Neural cell (in vitro differentiated cells): Measurements from ENCODE around the gene MLPH. TPM values are rescaled to one million over a fixed set of nuclear protein-coding genes. Genes with fewer than 3 reads are reported as not detected.

Experiments used
- H2AFZ ChIP-seq: fragments of 200-600, 300-800 bp; sonication (generic), shearing (Covaris generic); 2 replicates; pipeline ENCODE4 v1.6.0; 2014; ENCODE audit warnings: low read depth, mild to moderate bottlenecking, antibody characterized with exemption, low read length, moderate library complexity
- H3F3A ChIP-seq: fragments of 200-600 bp; shearing (Covaris generic); 2 replicates; pipeline ENCODE4 v1.6.1; 2016; ENCODE audit warnings: mild to moderate bottlenecking, moderate library complexity, mixed read lengths, antibody characterized with exemption, low read length; ENCODE audit not compliant: insufficient read depth, poor library complexity, severe bottlenecking
- H3K27ac ChIP-seq: fragments of 200-600, 300-800 bp; sonication (generic), shearing (Covaris generic); 2 replicates; pipeline ENCODE4 v1.5.1; 2014; ENCODE audit warnings: mild to moderate bottlenecking, low read length, moderate library complexity
- H3K27me3 ChIP-seq: fragments of 300-800, 200-600 bp; sonication (generic), shearing (Covaris generic); 2 replicates; pipeline ENCODE4 v1.6.0; 2014; ENCODE audit warnings: mild to moderate bottlenecking, low read depth, low read length, moderate library complexity; ENCODE audit not compliant: insufficient read depth
- H3K36me3 ChIP-seq: fragments of 300-800, 200-600 bp; sonication (generic), shearing (Covaris generic); 2 replicates; pipeline ENCODE4 v1.5.1; 2014; ENCODE audit warnings: mild to moderate bottlenecking, antibody characterized with exemption, low read length, moderate library complexity; ENCODE audit not compliant: insufficient read depth
- H3K4me2 ChIP-seq: fragments of 300-800, 200-600 bp; sonication (generic), shearing (Covaris generic); 2 replicates; pipeline ENCODE4 v1.6.0; 2014; ENCODE audit warnings: mild to moderate bottlenecking, low read length
- H3K4me3 ChIP-seq: fragments of 300-800, 200-600 bp; sonication (generic), shearing (Covaris generic); 2 replicates; pipeline ENCODE4 v1.5.1; 2014; ENCODE audit warnings: mild to moderate bottlenecking, low read length, moderate library complexity
- H3K79me2 ChIP-seq: fragments of 200-600 bp; shearing (Covaris generic); replicated peaks from 2 replicates; pipeline ENCODE4 v1.6.0; 2014; ENCODE audit warnings: mild to moderate bottlenecking, low read length, moderate library complexity; ENCODE audit not compliant: insufficient read depth
- H3K9ac ChIP-seq: fragments of 300-800, 200-600 bp; sonication (generic), shearing (Covaris generic); 2 replicates; pipeline ENCODE4 v1.6.1; 2016; ENCODE audit warnings: mild to moderate bottlenecking, low read length, mixed read lengths
- H3K9me2 ChIP-seq: fragments of 200-600 bp; shearing (Covaris generic); 2 replicates; pipeline ENCODE4 v1.6.1; 2016; ENCODE audit warnings: mild to moderate bottlenecking, low read length, mixed read lengths; ENCODE audit not compliant: insufficient read depth
- H3K9me3 ChIP-seq: fragments of 200-600, 300-800 bp; sonication (generic), shearing (Covaris generic); 2 replicates; pipeline ENCODE4 v1.6.1; 2016; ENCODE audit warnings: mild to moderate bottlenecking, mixed run types, low read length, moderate library complexity, mixed read lengths
- H4K20me1 ChIP-seq: fragments of 200-600 bp; shearing (Covaris generic); 2 replicates; pipeline ENCODE4 v1.6.1; 2016; ENCODE audit warnings: mild to moderate bottlenecking, mixed run types; ENCODE audit not compliant: insufficient read depth
- CTCF ChIP-seq: fragments of 450-650 bp; IDR thresholded peaks from 2 replicates; pipeline ENCODE4 v1.5.1; 2014; ENCODE audit warnings: antibody characterized with exemption, mild to moderate bottlenecking, moderate library complexity; ENCODE audit not compliant: poor library complexity, severe bottlenecking
- EP300 ChIP-seq: fragments of 450-650 bp; conservative IDR thresholded peaks from 2 replicates; pipeline ENCODE4 v1.6.1; 2014; ENCODE audit warnings: antibody characterized with exemption, mild to moderate bottlenecking, moderate library complexity; ENCODE audit not compliant: poor library complexity, severe bottlenecking
- EZH2 ChIP-seq: fragments of 200-600, 300-800 bp; shearing (Covaris generic), sonication (generic); IDR thresholded peaks from 2 replicates; pipeline ENCODE4 v1.6.1; 2014; ENCODE audit warnings: antibody characterized with exemption, low read length, borderline replicate concordance, mild to moderate bottlenecking; ENCODE audit not compliant: insufficient read depth, poor library complexity, severe bottlenecking
- MXI1 ChIP-seq: fragments of 450-650 bp; conservative IDR thresholded peaks from 2 replicates; pipeline ENCODE4 v1.6.1; 2014; ENCODE audit warnings: antibody characterized with exemption, mild to moderate bottlenecking; ENCODE audit not compliant: poor library complexity, severe bottlenecking
- POLR2AphosphoS5 ChIP-seq: IDR thresholded peaks from 2 replicates; pipeline ENCODE4 v1.6.1; 2012
- RAD21 ChIP-seq: fragments of 450-650 bp; conservative IDR thresholded peaks from 2 replicates; pipeline ENCODE4 v1.6.1; 2014; ENCODE audit warnings: antibody characterized with exemption, mild to moderate bottlenecking, moderate library complexity
- REST ChIP-seq: IDR thresholded peaks from 2 replicates; pipeline ENCODE4 v1.6.1; 2012; ENCODE audit warnings: borderline replicate concordance
- SMC3 ChIP-seq: fragments of 450-650 bp; conservative IDR thresholded peaks from 2 replicates; pipeline ENCODE4 v1.6.1; 2014; ENCODE audit warnings: antibody characterized with exemption, mild to moderate bottlenecking, moderate library complexity; ENCODE audit not compliant: poor library complexity
- TAF1 ChIP-seq: IDR thresholded peaks from 2 replicates; pipeline ENCODE4 v1.6.1; 2012; ENCODE audit warnings: low read depth
- polyA plus RNA-seq: library from polyadenylated mRNA; depleted of rRNA; stranded (reverse); fragments of >200 nt; gene quantifications from 2 replicates; pipeline ENCODE4 v1.2.3, GENCODE V29; 2014

The MLPH gene
- polyA plus RNA-seq, 1 donor from 2014 or later, result not detected

DNA sequence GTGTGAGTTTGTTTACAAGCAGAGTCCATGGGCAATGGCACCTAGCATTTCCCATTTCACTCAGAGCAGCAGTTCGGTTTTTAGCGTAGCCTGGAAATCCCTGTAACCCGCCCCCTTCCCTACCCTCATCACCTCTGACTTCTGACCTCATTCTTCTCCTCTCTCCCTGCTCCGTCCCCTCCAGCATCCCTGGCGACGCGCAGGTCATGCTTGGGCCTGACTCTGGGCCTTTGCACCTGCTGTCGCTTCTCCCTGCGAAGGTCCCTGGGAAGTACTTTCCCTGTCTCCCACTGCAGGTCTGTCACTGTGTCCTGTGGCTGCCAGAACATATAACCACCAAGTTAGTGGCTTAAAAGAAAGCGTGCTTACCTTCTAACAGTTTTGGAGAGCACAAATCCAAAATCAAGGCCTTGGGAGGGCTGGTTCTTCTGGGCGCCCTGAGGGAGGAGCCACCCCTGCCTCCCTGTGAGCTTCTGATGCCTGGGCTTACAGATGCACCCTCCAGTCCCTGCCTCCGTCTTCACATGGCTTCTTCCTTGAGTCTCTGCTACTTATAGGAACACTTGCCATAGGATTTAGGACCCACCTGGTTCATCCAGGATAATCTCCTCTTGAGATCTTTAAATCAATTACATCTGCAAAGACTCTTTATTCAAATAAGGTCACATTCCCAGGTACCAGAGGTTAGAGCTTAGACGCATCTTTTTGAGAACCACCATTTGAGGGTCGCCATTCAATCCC, 111.6 kb downstream of the MLPH start:
- Histone ChIP-seq H3K9me3 (no peaks in the 10 kb centered on the region), H3K9me2 (no peaks in the 10 kb centered on the region), H3K27ac (no peak overlapping the region), H4K20me1 (no peaks in the 10 kb centered on the region), H3F3A (no peaks in the 10 kb centered on the region), H3K4me2 (no peak overlapping the region), H3K27me3 (no peaks in the 10 kb centered on the region), H3K9ac (no peak overlapping the region), H2AFZ (no peak overlapping the region), H3K79me2 (no peaks in the 10 kb centered on the region), H3K36me3 (no peaks in the 10 kb centered on the region), H3K4me3 (no peak overlapping the region)
- TF ChIP-seq EP300 (no peak), CTCF (no peak), SMC3 (no peak), REST (no peak), EZH2 (no peak), TAF1 (no peak), POLR2AphosphoS5 (no peak), RAD21 (no peak), MXI1 (no peak)

DNA sequence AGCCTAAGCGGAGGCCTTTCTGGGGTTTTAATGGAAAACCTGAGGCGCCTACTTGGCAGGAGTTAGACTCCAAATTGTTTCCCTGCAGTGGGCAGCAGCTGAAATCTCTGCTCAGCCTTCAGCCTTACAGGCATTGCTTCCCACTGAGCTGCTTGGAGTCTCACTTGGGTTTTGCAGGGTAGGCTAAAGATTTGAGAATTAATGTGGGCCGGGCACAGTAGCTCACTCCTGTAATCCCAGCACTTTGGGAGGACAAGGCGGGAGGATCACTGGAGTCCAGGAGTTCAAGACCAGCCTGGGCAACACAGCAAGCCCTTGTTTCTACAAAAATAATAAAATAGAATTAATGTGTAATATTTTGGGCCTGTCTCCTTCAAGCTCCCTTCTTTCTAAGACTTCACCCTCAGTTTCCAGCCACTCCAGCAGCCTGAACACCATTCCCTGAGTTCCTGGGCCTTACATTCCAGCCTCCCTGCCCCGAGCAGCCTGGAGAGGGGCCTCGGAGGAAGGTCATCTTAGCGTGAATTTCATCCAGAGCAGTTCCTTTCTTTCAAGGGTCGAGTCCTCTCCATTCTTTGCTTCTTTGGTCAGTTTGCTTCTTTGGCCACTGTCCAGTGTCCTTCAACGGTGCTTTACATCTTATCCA, 112.5 kb downstream of the MLPH start:
- no peaks in the 10 kb centered on the region for H3K9me2 ChIP-seq
- H3K9ac ChIP-seq, result no peak overlapping the region
- H3K9me3 ChIP-seq, result no peaks in the 10 kb centered on the region
- H3K4me2 ChIP-seq, result no peak overlapping the region
- no peak for TF ChIP-seq EZH2
- no peak for TF ChIP-seq POLR2AphosphoS5
- TF ChIP-seq CTCF, result no peak
- TF ChIP-seq EP300, result no peak
- no peak for TF ChIP-seq TAF1
- no peak for TF ChIP-seq MXI1
- no peak for TF ChIP-seq RAD21
- no peak for TF ChIP-seq REST
- no peak for TF ChIP-seq SMC3
- no peaks in the 10 kb centered on the region for H3F3A ChIP-seq
- H3K27me3 ChIP-seq, result no peaks in the 10 kb centered on the region
- H4K20me1 ChIP-seq, result no peaks in the 10 kb centered on the region
- H3K4me3 ChIP-seq, result no peak overlapping the region
- no peak overlapping the region for H3K27ac ChIP-seq
- no peaks in the 10 kb centered on the region for H3K36me3 ChIP-seq
- no peak overlapping the region for H2AFZ ChIP-seq
- H3K79me2 ChIP-seq, result no peaks in the 10 kb centered on the region
